GM23338 (cell line): Measurements from ENCODE around the gene MESP2. TPM values are rescaled to one million over a fixed set of nuclear protein-coding genes. Genes with fewer than 3 reads are reported as not detected.

Experiments
- ATAC-seq: fragments of 200-7000 bp; cut with Tn5 transposase; 3 replicates; pipeline ENCODE4 v1.9.1; 2020
- DNase-seq: peaks from one replicate; pipeline ENCODE4 v3.0.0-alpha.2; 2015; ENCODE audit warnings: low spot score
- H2AFZ ChIP-seq: fragments of 200-600 bp; sonication (generic); 2 replicates; pipeline ENCODE4 v1.8.0; 2016; ENCODE audit warnings: antibody characterized with exemption, mild to moderate bottlenecking, moderate library complexity
- H3F3A ChIP-seq: fragments of 200-600 bp; sonication (generic); replicated peaks from 2 replicates; pipeline ENCODE4 v1.8.0; 2017; ENCODE audit warnings: antibody characterized with exemption, mixed run types, low read depth
- H3K27ac ChIP-seq: fragments of 200-600 bp; sonication (generic); 2 replicates; pipeline ENCODE4 v1.6.1; 2016; ENCODE audit warnings: low read depth
- H3K27me3 ChIP-seq: fragments of 200-600 bp; sonication (generic); 2 replicates; pipeline ENCODE4 v1.8.0; 2016; ENCODE audit warnings: mild to moderate bottlenecking, mixed run types, moderate library complexity; ENCODE audit not compliant: insufficient read depth
- H3K36me3 ChIP-seq: fragments of 200-600 bp; sonication (generic); 2 replicates; pipeline ENCODE4 v1.8.0; 2016; ENCODE audit warnings: mild to moderate bottlenecking; ENCODE audit not compliant: insufficient read depth
- H3K4me1 ChIP-seq: fragments of 200-600 bp; sonication (generic); 2 replicates; pipeline ENCODE4 v1.8.0; 2016; ENCODE audit warnings: mild to moderate bottlenecking, moderate library complexity; ENCODE audit not compliant: insufficient read depth
- H3K4me2 ChIP-seq: fragments of 200-600 bp; sonication (generic); 2 replicates; pipeline ENCODE4 v1.7.1; 2017; ENCODE audit warnings: mixed run types
- H3K4me3 ChIP-seq: fragments of 200-600 bp; sonication (generic); 2 replicates; pipeline ENCODE4 v1.6.1; 2016; ENCODE audit warnings: mixed run types
- H3K79me2 ChIP-seq: fragments of 200-600 bp; sonication (generic); replicated peaks from 2 replicates; pipeline ENCODE4 v1.8.0; 2017; ENCODE audit warnings: mild to moderate bottlenecking; ENCODE audit not compliant: insufficient read depth
- H3K9me2 ChIP-seq: fragments of 200-600 bp; sonication (generic); 2 replicates; pipeline ENCODE4 v1.8.0; 2017; ENCODE audit not compliant: insufficient read depth
- H4K20me1 ChIP-seq: fragments of 200-600 bp; sonication (generic); replicated peaks from 2 replicates; pipeline ENCODE4 v1.8.0; 2017; ENCODE audit warnings: mild to moderate bottlenecking; ENCODE audit not compliant: insufficient read depth
- H3K27ac Mint-ChIP-seq: 2 replicates; pipeline ENCODE4 v1.8.0; 2020; ENCODE audit warnings: inconsistent platforms, mild to moderate bottlenecking, moderate library complexity, mixed read lengths
- H3K27me3 Mint-ChIP-seq: 3 replicates; pipeline ENCODE4 v1.8.0; 2022; ENCODE audit warnings: low read depth, mild to moderate bottlenecking, moderate library complexity, mixed read lengths, inconsistent platforms; ENCODE audit not compliant: insufficient read depth, poor library complexity
- H3K36me3 Mint-ChIP-seq: 3 replicates; pipeline ENCODE4 v1.8.0; 2021; ENCODE audit warnings: low read depth, mild to moderate bottlenecking, inconsistent platforms, moderate library complexity, mixed read lengths
- H3K4me1 Mint-ChIP-seq: 3 replicates; pipeline ENCODE4 v1.8.0; 2020; ENCODE audit warnings: mild to moderate bottlenecking, inconsistent platforms, mixed read lengths
- H3K4me3 Mint-ChIP-seq: 3 replicates; pipeline ENCODE4 v1.8.0; 2021; ENCODE audit warnings: moderate library complexity, mild to moderate bottlenecking, inconsistent platforms, mixed read lengths
- H3K9me3 Mint-ChIP-seq: 3 replicates; pipeline ENCODE4 v1.8.0; 2020; ENCODE audit warnings: moderate library complexity, mild to moderate bottlenecking, inconsistent platforms, mixed read lengths
- CREB1 ChIP-seq: fragments of 250-450 bp; sonication (Bioruptor Pico); IDR thresholded peaks from 2 replicates; pipeline ENCODE4 v1.5.0; 2020; ENCODE audit warnings: low read depth, mild to moderate bottlenecking, moderate library complexity
- POLR2AphosphoS5 ChIP-seq: IDR thresholded peaks from 2 replicates; pipeline ENCODE4 v1.6.1; 2016; ENCODE audit warnings: antibody characterized with exemption, low read depth
- ZNF114 ChIP-seq: fragments of 250-450 bp; sonication (Bioruptor Pico); IDR thresholded peaks from 2 replicates; pipeline ENCODE4 v1.5.0; 2020; ENCODE audit warnings: mild to moderate bottlenecking, moderate library complexity
- polyA plus RNA-seq: library from polyadenylated mRNA; unstranded; fragments of >200 nt; fragmentation: Nextera tagmentation; extraction: Ambion mirVana; gene quantifications from 2 replicates; pipeline ENCODE4 v1.2.1, GENCODE V29; 2016
- total RNA-seq: library from RNA; depleted of rRNA; stranded (reverse); fragments of >200 nt; shearing (Covaris generic); gene quantifications from 2 replicates; pipeline ENCODE4 v1.2.3, GENCODE V29; 2014
- TF ChIP-seq, protein P1 (sequence below): IDR thresholded peaks from one replicate; pipeline ENCODE4 v1.6.1; 2018; ENCODE audit warnings: antibody characterized with exemption; ENCODE audit not compliant: unreplicated experiment
- TF ChIP-seq, protein P2 (sequence below): IDR thresholded peaks from 2 replicates; pipeline ENCODE4 v1.6.1; 2016; ENCODE audit warnings: antibody characterized with exemption

Gene MESP2
- total and polyA plus RNA-seq, 2 experiments from 2014 or later, result 0.24 to 1.3 TPM

DNA sequence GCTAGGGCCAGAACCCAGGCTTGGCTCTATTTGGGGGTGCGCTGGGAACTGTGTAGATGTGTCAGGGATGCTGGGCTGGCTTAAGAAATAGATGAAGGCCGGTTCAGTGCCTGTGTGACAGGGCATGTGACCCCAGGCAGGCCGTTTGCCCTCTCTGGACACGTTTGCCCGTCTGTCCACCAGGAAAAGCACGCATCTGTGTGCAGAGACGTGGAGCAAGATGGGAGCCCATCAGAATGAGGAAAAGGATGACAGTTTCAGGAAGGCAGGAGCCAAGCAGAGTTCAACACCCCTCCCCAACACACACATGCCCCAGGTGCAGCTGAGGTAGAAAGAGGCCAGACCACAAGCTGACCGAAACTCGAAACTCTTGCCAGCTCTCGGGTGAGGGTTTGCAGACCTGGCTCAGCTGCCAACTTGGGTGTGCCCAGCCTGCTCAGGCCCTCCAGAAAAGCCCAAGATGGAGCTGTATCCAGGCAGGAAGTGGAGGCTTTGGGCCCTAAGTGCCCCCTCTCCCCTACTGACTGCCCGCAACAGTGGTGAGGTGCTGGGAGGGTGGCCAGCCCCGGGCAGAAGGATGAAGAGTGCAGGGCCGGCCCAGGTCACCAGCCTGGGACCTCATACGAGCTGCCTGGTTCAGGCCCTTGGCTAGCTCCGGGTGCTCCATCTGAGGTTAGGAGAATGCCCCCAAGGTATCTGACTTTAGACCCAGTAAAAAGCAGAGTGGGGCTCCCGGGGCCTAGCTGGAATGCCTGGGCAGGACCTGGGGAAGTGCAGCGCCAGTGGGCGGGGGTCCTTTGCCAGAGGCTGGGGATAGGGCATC lies 14.9 kb upstream of the MESP2 start:
- H3K4me1 ChIP-seq, result peaks cover 7% of the 10 kb centered on the region; the same call in 1 of the 2 replicates
- no peaks in the 10 kb centered on the region for H3K9me2 ChIP-seq
- H3K79me2 ChIP-seq, result no peaks in the 10 kb centered on the region
- DNase-seq, result no peak
- H3K4me2 ChIP-seq, result no peak overlapping the region
- H3K27me3 ChIP-seq, result no peaks in the 10 kb centered on the region
- H3K27ac Mint-ChIP-seq, result no peak overlapping the region
- H3K36me3 ChIP-seq, result no peaks in the 10 kb centered on the region
- no peaks in the 10 kb centered on the region for H3K36me3 Mint-ChIP-seq
- no peak overlapping the region for H3K4me3 Mint-ChIP-seq
- H3F3A ChIP-seq, result no peaks in the 10 kb centered on the region
- peaks cover 7% of the 10 kb centered on the region for H3K27me3 Mint-ChIP-seq
- H3K9me3 Mint-ChIP-seq, result no peaks in the 10 kb centered on the region
- no peak overlapping the region for H3K27ac ChIP-seq
- no peak overlapping the region for H3K4me3 ChIP-seq
- H2AFZ ChIP-seq, result no peak overlapping the region; the same call in 1 of the 2 replicates
- TF ChIP-seq, protein P1, sequence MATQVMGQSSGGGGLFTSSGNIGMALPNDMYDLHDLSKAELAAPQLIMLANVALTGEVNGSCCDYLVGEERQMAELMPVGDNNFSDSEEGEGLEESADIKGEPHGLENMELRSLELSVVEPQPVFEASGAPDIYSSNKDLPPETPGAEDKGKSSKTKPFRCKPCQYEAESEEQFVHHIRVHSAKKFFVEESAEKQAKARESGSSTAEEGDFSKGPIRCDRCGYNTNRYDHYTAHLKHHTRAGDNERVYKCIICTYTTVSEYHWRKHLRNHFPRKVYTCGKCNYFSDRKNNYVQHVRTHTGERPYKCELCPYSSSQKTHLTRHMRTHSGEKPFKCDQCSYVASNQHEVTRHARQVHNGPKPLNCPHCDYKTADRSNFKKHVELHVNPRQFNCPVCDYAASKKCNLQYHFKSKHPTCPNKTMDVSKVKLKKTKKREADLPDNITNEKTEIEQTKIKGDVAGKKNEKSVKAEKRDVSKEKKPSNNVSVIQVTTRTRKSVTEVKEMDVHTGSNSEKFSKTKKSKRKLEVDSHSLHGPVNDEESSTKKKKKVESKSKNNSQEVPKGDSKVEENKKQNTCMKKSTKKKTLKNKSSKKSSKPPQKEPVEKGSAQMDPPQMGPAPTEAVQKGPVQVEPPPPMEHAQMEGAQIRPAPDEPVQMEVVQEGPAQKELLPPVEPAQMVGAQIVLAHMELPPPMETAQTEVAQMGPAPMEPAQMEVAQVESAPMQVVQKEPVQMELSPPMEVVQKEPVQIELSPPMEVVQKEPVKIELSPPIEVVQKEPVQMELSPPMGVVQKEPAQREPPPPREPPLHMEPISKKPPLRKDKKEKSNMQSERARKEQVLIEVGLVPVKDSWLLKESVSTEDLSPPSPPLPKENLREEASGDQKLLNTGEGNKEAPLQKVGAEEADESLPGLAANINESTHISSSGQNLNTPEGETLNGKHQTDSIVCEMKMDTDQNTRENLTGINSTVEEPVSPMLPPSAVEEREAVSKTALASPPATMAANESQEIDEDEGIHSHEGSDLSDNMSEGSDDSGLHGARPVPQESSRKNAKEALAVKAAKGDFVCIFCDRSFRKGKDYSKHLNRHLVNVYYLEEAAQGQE, result no peak
- ATAC-seq, result no peak; the same call in 1 of the 3 replicates
- peaks cover 13% of the 10 kb centered on the region for H3K4me1 Mint-ChIP-seq
- no peaks in the 10 kb centered on the region for H4K20me1 ChIP-seq

DNA sequence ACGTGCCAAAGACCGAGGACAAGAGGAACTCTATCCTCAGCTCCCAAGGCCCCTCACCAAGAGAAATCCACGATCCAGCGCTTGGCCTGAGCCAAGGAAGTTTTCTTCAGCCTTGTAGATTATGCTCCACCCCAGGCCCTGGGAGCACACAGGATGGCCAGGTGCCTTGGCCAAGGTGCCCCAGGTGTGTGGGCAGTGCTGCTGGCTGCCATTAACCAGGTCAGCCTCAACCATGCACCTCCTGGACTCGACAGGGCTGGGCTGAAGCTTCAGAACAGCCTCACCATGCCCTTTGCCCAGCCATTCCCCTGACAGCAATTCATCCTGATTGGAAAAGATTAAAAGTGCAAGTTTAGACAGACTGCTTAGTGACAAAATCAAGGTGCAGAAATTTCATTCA lies 14.2 kb upstream of the MESP2 start:
- no peak overlapping the region for H3K4me3 ChIP-seq
- Mint-ChIP-seq H3K4me1 (peaks cover 13% of the 10 kb centered on the region), H3K9me3 (no peaks in the 10 kb centered on the region), H3K36me3 (no peaks in the 10 kb centered on the region), H3K4me3 (no peak overlapping the region), H3K27ac (no peak overlapping the region), H3K27me3 (peaks cover 6% of the 10 kb centered on the region)
- no peaks in the 10 kb centered on the region for H4K20me1 ChIP-seq
- no peaks in the 10 kb centered on the region for H3K36me3 ChIP-seq
- ATAC-seq (no peak), DNase-seq (no peak)
- no peaks in the 10 kb centered on the region for H3K27me3 ChIP-seq
- no peaks in the 10 kb centered on the region for H3F3A ChIP-seq
- H3K27ac ChIP-seq, result no peak overlapping the region
- H3K9me2 ChIP-seq, result no peaks in the 10 kb centered on the region
- peaks cover 7% of the 10 kb centered on the region; the same call in 1 of the 2 replicates for H3K4me1 ChIP-seq
- no peak overlapping the region for H2AFZ ChIP-seq
- H3K79me2 ChIP-seq, result no peaks in the 10 kb centered on the region
- no peak overlapping the region for H3K4me2 ChIP-seq
- TF ChIP-seq POLR2AphosphoS5 (no peak), ZNF114 (no peak), CREB1 (CRISPR knock-in tag) (no peak)
- TF ChIP-seq, protein P2, sequence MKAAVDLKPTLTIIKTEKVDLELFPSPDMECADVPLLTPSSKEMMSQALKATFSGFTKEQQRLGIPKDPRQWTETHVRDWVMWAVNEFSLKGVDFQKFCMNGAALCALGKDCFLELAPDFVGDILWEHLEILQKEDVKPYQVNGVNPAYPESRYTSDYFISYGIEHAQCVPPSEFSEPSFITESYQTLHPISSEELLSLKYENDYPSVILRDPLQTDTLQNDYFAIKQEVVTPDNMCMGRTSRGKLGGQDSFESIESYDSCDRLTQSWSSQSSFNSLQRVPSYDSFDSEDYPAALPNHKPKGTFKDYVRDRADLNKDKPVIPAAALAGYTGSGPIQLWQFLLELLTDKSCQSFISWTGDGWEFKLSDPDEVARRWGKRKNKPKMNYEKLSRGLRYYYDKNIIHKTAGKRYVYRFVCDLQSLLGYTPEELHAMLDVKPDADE, result no peak
- TF ChIP-seq, protein P1, result no peak
